HG02759 (cell line): ENCODE data around the gene MAGI1.
A peak's percentile ranks its signal among the peaks of the same experiment; 100 is the strongest.

Experiments
- ATAC-seq: cut with Tn5 transposase; IDR thresholded peaks from one replicate; pipeline ENCODE4 v1.9.1; 2021; ENCODE audit warnings: mild to moderate bottlenecking, moderate library complexity; ENCODE audit not compliant: unreplicated experiment

MAGI1 gene

DNA sequence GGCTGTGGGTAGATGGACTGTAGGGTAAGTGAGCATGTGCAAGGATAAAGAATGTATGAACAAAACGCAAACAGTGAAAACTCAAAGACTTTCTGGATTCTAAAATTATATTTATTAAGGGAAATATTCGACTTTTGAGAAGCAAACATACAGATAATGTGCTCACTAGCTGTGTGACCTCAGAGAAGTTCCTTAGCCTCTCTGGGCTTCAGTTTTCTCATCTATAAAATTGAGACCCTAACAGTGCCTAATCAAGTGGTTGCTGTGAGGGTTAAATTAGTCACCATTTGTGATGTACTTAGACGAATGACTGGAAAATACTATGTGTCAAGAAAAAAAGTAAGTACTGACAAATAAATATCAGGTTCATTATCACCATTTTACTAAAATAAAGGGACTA, 261.7 kb downstream of the MAGI1 start:
- ATAC-seq, result no peak

DNA sequence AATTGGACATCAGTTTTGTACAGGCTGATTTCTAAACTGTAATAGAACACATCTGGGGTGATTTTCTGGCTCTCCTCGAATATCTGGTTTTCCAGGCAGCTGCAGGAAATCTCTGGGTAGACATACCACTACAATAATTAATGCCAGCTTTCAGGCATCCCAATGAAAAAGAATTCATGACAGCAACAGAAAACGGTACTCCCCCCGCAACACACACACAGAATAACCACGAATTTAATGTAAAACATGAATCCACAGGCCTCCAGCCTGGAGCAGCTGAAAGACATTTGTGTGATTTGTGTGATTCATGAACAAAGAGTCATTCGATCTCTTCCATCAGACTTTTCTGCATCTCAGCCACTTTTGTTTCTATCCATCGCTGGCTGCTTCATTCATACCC, 262.2 kb downstream of the MAGI1 start:
- no peak for ATAC-seq

DNA sequence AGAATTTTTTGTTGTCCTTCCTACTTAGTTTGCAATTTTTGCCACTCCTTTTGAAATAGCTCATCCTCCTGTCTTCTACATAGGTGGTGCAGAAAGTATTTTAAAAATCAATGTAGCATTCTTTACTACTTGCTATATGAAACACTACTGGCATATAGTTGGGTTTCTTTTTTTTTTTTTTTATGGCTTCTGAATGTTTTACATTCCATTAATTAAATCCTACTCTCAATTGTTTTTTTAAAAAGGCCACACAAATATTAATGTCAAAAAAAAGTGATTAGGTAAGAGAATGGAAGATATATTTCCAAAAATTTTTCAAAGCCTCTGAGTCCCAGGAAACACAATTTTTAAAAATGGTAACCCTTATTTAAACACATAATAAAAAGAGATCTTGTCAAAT, 262.6 kb downstream of the MAGI1 start:
- no peak for ATAC-seq

DNA sequence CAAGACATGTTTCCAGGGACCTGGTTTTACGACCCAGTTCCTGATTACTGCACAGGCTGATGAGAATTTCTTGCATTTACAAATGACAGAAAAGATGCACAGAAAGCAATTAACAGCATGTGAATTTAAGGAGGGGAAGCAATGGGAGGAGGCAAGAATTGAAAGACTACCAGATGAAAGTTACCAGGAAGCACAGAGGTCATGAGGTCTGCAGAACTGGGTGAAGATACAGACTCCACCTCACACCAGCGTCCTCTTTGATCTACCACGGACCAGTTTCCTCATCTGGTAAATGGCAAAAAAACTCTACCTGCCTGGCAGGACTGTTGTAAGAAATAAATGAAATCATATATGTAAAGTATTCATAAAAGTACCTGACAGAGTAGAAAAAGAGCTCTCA, 266.0 kb downstream of the MAGI1 start:
- ATAC-seq, result no peak

DNA sequence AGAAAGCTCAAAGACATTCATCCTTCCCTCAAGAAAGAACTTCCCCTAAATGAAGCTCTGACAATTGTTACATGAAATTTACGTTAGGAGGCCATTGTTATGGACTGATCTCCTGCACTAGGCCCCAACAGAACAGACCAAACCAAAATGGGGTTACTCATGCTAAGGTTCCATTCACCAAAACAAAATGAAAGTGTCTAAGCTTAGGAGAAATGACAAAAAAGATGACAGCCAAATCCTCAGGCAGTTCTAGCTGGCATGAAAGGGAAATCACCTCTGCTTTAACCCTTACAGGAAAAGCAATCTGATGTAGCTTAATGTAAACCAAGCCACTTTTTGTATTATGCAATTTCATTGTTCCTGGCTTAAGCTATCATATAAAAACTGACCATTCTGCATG, 271.2 kb downstream of the MAGI1 start:
- ATAC-seq, result no peak

DNA sequence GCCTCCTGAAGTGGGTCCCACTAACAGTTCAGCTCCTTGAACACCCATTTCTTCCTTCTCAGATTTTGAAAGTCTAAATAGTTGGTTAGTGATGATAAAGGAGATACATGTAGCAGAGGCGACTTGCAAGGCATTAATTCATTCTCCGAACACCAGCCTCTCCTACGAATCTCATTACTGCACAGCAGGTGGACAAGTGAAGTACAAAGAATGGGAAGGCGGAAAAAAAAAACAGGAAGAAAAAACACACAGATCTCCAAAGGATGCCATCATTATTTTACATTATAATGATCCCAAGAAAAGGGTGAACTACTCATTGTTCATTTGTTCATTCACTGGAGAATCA, 276.5 kb downstream of the MAGI1 start:
- ATAC-seq, result no peak

DNA sequence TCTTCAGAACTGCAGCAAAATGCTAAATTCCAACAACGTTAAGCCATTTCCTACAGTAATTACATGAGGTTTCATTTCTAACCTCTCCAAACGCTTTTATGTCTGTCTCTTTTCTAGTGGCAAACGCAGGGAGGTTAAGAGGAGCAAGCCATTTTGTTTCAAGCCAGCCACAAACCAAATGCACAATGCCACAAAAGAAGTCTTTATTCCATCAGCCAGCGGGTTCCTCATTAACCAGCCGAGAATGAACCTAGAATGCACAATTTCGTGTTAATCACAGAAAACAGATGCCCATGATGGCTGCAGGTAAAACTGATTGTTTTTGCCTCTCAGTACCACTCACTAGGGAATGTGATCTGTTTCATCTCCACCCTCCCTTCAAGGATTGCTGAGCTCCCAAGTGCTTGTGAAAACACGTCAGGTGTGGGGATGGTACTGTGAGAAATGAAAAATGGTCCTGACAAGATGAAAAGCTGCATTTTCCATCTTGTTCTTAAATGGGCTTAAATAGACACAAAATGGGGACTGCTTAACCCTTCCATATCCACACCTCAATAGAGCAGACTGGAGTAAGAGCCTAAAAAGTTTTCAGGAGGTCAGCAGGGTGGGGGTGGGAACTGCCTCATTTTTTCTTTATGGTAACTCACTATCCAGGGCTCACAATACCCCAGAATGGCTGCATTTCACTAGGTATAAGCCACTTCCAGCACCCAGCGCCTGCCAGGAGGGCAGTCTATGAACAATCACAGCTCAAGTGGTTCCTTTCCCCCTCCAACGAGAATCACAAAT, 277.1 kb downstream of the MAGI1 start:
- ATAC-seq, result no peak

DNA sequence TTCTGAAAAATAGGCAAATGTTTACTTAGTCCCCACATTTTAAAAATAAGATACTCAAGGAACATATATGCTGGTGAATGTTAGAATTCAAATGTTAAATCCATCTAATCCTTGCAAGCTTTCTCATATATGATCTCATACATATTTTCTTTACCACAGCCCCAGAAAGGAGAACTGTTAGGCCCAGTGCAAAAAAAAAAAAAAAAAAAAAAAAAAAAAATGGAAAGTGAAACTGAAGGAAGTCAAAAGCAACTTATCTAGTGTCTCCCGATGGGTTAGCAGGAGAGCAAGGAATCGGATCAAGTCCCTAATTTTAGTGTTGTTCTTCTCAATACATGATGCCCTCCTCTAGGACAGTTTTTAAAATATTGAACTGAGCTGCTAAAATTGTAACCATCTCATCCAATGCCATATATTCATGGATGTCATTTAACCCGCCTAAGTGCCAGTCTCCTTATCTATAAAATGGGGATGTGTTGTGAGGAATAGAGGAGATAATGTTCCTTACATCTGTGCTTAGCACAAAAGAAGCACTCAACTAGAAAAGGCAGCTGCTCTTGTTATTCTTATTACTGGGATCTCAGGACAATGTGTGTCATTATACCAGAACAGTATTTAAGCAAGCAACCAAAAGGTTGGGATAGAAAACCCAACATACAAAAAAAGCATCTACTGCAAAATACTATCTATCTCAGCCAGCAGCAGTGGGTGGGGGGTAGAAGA, 279.7 kb downstream of the MAGI1 start:
- ATAC-seq, result no peak

DNA sequence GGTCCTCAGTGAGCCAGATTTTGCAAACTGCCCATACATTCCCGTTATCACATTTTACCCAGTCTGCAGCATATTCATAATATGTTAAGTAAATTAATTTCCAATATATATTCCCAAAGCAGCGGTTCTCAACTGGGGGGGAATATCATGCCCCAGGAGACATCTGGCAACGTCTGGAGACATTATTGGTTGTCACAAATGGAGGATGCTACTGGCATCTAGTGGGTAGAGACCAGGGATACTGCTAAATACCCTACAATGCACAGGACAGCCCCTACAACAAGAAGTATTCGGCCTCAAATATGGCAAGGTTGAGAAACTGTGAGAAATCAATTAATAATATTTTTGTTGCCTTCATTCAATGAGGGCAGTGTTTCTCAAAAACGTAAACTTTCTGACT, 280.3 kb downstream of the MAGI1 start:
- no peak for ATAC-seq

DNA sequence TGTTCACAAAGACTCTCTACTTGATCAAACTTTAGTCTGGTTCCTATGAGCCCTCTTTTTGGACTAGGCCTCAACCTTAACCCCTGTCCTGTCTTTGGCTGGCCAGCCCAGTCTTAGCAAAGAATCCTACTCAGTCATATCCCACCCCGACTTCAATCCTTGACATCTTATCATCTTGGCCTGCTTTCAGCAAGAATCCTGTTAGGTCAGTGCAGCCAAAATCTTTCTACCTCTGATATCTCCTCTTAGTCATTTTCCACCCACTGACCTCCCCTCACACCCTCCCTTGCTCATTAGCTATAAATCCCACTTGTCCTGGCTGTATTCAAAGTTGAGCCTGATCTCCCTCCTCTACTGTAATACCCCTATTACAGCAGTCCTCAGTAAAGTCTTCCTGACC, 286.1 kb downstream of the MAGI1 start:
- no peak for ATAC-seq

DNA sequence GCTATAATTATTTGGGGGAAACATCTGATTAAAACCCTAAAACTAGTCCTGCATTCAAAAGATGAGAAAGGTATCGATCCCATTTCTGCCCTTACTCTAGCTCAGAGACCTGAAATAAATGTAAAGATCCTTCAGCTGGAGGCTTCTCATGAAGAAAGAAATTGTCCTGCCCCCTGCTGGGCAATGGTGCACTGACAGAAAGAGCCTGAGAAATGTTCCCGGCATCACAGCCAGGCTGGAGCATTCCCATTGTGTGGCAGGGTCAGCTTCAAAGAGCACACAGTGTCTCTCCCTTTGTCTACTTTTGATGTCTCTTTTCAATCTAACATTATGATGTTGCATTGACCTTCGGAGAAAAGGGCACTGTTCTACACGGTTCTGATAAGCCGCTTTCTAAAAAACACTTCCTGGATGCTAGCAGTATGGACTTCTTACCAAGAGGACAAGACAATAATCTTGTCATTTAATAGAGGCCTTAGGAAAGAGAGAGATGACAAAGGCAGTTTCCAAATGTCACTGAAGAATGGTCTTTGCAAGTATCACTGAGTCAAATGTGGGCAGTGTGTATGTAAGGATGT, 287.5 kb downstream of the MAGI1 start:
- ATAC-seq, result peak; percentile 56

DNA sequence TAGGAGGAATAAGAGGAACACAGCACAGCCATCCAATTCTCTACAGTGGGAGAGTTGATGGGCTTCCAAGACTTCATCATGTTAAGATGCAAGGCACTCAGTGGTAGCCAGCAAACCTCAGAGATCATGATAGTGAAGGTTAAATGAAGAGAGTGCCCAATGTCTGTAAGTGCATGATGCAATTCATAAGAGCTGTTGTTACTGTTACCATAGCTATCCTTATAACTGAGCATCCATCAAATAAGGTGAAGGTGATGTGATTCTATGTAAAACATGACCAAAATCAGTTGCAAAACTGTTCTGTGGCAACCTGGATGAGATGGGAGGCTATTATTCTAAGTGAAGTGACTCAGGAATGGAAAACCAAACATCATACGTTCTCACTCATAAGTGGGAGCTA, 289.7 kb downstream of the MAGI1 start:
- no peak for ATAC-seq

DNA sequence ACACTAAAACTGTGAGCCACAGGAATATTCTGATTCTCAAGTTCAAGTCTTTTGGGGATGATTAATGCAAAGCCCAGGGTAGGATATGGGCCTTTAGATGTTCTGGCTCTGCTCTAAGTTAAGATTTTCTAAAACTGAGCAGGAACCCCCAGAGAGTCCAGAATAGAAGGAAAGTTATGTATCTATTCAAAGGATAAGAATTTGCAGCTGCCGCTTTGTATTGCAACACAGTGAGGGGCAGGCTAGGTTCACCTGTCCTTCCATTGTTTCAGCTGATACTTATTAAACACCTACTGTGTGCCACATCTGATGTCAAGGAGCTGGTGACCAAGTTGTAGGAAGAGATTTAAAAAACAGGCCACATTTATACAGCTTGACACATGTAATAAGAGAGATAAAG, 290.4 kb downstream of the MAGI1 start:
- ATAC-seq, result no peak

DNA sequence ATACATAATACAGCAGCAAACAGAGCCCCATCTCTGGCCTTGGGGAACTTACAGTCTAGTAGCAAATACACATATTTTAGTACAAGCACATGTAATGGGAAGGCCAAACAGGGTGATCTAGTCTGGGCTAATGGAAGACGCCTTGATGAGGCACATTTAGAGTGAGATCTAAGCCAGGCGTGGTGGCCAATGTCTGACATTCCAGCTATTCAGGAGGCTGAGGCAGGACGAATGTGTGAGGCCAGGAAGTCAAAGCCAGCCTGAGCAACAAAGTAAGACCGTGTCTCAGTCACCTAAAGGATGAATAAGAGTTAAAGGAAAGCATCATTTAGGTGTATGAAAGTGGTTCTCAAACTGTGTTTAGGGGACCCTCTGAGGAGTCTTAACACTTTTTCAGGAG, 291.9 kb downstream of the MAGI1 start:
- no peak for ATAC-seq

DNA sequence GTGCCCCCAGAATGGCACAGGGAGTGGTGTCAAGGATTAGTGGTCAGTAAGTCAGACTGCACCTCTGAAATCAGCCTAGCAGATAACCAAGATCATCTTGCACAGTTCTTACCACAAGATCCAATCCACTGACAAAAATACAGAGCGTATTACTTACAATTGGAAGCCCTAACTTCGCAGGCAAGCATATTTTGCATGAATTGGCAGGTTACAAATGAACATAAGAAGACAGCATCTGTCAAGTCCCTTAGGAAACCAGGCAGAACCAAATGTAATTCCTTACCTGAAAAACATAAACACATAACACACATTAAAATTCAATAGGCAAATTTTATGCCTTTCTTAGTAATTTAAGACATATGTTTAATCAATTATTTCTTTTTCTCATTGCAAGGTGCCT, 293.4 kb downstream of the MAGI1 start:
- no peak for ATAC-seq

DNA sequence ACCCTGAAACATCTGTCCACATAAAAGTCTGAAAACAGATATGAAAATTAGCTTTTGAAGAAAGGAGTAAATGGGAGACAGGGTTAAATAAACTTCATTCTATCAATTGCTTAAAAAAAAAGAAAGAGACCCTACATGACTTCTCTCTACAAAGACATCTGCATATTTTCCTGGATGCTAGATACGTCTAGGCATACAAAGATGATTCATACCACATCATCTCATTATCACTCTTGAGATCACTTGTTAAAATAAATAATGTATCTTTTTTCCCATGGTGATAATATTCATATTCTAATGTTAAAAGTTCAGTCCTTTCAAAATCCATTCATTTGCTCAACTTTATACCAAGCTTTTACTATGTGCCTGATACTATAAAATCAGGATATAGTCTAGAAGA, 295.8 kb downstream of the MAGI1 start:
- ATAC-seq, result no peak

DNA sequence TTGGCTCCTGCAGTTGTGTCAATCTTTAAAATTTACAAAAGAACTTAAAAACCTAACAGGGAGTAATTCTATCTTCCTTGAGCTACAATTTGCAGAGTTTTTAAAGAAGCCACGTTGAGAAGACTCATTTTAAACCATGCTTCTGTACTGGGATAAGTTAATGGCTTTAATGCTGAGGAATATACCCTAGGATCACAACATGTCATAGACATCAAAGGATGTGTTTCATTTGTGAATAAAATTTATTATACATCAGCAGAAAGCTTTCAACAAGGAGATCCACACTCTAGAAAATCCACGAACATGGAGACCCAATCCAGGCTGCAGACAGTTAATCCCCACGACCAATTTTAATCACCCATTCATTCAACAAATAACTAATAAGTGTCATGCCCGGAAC, 297.2 kb downstream of the MAGI1 start:
- ATAC-seq, result no peak

DNA sequence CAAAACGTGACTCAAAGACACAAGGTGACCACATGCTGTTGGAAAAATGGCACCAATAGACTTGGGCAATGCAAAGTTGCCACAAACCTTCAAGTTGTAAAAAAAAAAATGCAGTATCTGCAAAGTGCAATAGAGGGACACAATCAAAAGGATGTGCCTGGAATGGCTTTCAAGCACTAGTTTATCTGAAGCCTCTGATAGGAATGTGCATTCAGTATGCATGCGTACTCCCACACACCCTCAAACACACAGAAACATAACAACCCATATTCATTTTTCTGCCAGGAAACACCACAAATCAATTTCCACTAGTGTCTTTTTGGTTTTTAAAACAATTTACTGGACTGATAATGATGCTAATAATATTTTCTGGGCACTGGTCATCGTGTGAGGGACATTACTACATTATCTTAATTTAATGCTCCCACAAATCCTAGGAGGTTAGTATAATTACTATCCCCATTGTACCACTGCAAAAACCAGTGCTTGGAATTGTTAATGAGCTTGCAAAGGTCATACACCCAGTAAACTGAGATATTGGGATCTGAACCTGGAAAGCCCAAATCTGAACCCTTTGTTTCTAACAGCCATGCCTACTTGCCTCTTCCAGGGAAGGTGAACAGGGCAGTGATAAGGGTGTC, 298.7 kb downstream of the MAGI1 start:
- no peak for ATAC-seq

DNA sequence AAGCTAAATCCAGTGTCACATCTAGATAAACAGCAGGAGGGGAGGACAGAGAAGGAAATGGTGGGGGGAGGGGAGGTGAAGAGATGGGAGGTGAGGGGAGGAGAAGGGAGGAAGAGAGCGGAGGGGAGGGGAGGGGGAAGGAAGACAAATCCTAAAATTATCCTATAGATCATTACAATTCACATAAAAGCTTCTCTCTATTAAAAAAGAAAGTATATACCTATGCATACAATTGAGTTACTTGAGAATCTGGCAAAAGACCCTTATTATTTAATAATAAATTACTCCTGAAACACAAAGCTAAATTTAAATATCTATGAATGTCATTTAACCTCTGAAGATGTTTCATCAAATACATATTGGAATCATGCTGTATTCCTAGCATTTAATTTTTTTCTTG, 303.9 kb downstream of the MAGI1 start:
- ATAC-seq, result no peak

DNA sequence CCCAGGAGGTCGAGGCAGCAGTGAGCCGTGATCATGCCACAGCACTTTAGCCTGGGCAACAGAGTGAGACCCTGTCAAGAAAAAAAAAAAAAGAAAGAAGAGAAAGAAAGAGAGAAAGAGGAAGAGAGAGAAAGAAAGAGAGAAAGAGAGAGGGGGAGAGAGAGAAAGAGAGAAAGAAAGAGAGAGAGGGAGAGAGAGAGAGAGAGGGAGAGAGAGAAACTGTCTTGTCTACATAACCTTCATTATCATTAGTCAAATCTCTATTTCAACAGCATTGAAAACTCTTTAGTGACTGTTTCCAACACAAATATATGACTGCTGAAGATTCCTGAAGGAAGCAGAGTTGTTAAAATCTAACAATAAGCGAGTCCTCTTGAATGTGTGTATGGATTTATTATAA, 304.3 kb downstream of the MAGI1 start:
- ATAC-seq, result no peak

DNA sequence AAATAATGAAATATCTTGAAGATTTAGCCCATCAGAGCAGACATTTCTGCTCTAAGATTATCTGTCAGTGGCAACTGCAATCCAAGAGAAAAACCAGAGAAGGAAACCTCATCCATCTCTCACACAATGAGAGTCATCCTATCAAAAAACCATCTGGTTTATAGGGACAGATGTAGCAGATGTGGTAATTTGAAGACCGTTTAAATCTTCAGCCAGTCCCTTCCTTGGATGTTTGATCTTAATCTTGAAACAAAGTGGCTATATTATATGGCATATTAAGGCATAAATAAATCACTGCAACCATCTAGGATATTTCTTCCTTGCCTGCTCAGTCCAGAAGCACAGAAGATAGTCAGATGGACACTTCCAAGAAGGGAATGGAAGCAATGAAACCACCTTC, 305.3 kb downstream of the MAGI1 start:
- no peak for ATAC-seq
